HFFc6 (cell line): Measurements from ENCODE around the gene SLC34A3. TPM values are rescaled to one million over a fixed set of nuclear protein-coding genes. Genes with fewer than 3 reads are reported as not detected.

Experiments
- DNase-seq: peaks from one replicate; pipeline ENCODE4 v3.0.0-alpha.2; 2018
- H3K27ac Mint-ChIP-seq: 2 replicates; pipeline ENCODE4 v1.8.0; 2020; ENCODE audit warnings: mild to moderate bottlenecking, mixed read lengths
- H3K27me3 Mint-ChIP-seq: 2 replicates; pipeline ENCODE4 v1.8.0; 2021; ENCODE audit warnings: mild to moderate bottlenecking, moderate library complexity, mixed read lengths; ENCODE audit not compliant: insufficient read depth
- H3K36me3 Mint-ChIP-seq: 2 replicates; pipeline ENCODE4 v1.8.0; 2021; ENCODE audit warnings: low read depth, mixed read lengths
- H3K4me1 Mint-ChIP-seq: 2 replicates; pipeline ENCODE4 v1.8.0; 2020; ENCODE audit warnings: low read depth, mixed read lengths
- H3K4me3 Mint-ChIP-seq: 2 replicates; pipeline ENCODE4 v1.8.0; 2020; ENCODE audit warnings: mild to moderate bottlenecking, moderate library complexity, mixed read lengths
- H3K9me3 Mint-ChIP-seq: 2 replicates; pipeline ENCODE4 v1.8.0; 2020; ENCODE audit warnings: mild to moderate bottlenecking, mixed read lengths
- CTCF ChIP-seq: fragments of 200-600 bp; sonication (generic); IDR thresholded peaks from 2 replicates; pipeline ENCODE4 v1.5.0; 2021; ENCODE audit warnings: antibody characterized with exemption, mild to moderate bottlenecking
- total RNA-seq, 6 experiments: library from RNA; stranded (reverse); fragmentation: NEBNext Ultra II Directional; extraction: Animal tissue kit (Norgen Biotek cat#: 25700); gene quantifications; 2 replicates in 1 of 6; 3 replicates in 5 of 6; pipeline ENCODE4 v1.2.3, GENCODE V29; 2021

Gene SLC34A3
- total RNA-seq, 6 experiments from 2014 or later = not detected

- no peak for TF ChIP-seq CTCF
- Mint-ChIP-seq H3K9me3 (no peaks in the 10 kb centered on the region), H3K27ac (no peak overlapping the region), H3K4me3 (no peak overlapping the region), H3K36me3 (no peaks in the 10 kb centered on the region; the same call in none of the 2 replicates), H3K27me3 (peaks cover 3% of the 10 kb centered on the region), H3K4me1 (peaks cover 16% of the 10 kb centered on the region)
- no peak for DNase-seq
These were observed 37.8 kb upstream of the SLC34A3 start for GRCh38 chr9:137192859-137193258.

GRCh38 chr9:137193771-137194170, 36.9 kb upstream of the SLC34A3 start:
- no peaks in the 10 kb centered on the region; the same call in none of the 2 replicates for H3K36me3 Mint-ChIP-seq

GRCh38 chr9:137194388-137194787, 36.3 kb upstream of the SLC34A3 start:
- H3K36me3 Mint-ChIP-seq = no peaks in the 10 kb centered on the region; the same call in 1 of the 2 replicates
- peaks cover 20% of the 10 kb centered on the region for H3K4me1 Mint-ChIP-seq
- no peak overlapping the region for H3K4me3 Mint-ChIP-seq
- no peak overlapping the region for H3K27ac Mint-ChIP-seq
- DNase-seq = no peak
- TF ChIP-seq CTCF = no peak
- peaks cover 1% of the 10 kb centered on the region; the same call in 1 of the 2 replicates for H3K27me3 Mint-ChIP-seq
- H3K9me3 Mint-ChIP-seq = no peaks in the 10 kb centered on the region

More at GRCh38 chr9:137193771-137194170, 36.9 kb upstream of the SLC34A3 start:
- Mint-ChIP-seq H3K27ac (no peak overlapping the region), H3K4me1 (peaks cover 23% of the 10 kb centered on the region), H3K27me3 (peaks cover 3% of the 10 kb centered on the region), H3K9me3 (no peaks in the 10 kb centered on the region), H3K4me3 (no peak overlapping the region)
- no peak for TF ChIP-seq CTCF
- no peak for DNase-seq

GRCh38 chr9:137194909-137195308, 35.8 kb upstream of the SLC34A3 start:
- no peak overlapping the region for H3K27ac Mint-ChIP-seq
- no peaks in the 10 kb centered on the region for H3K36me3 Mint-ChIP-seq
- no peak for TF ChIP-seq CTCF

GRCh38 chr9:137195525-137196220, 35.0 kb upstream of the SLC34A3 start:
- Mint-ChIP-seq H3K27ac (no peak overlapping the region), H3K4me3 (no peak overlapping the region), H3K27me3 (peaks cover 1% of the 10 kb centered on the region; the same call in 1 of the 2 replicates), H3K9me3 (no peaks in the 10 kb centered on the region), H3K4me1 (peaks cover 13% of the 10 kb centered on the region), H3K36me3 (no peaks in the 10 kb centered on the region)
- TF ChIP-seq CTCF = no peak
- DNase-seq = no peak

More at GRCh38 chr9:137194909-137195308, 35.8 kb upstream of the SLC34A3 start:
- Mint-ChIP-seq H3K27me3 (peaks cover 1% of the 10 kb centered on the region; the same call in 1 of the 2 replicates), H3K4me1 (peaks cover 16% of the 10 kb centered on the region), H3K9me3 (no peaks in the 10 kb centered on the region), H3K4me3 (no peak overlapping the region)
- no peak for DNase-seq
